ENCODE measurements around the gene ZBP1. TPM values are rescaled to one million over a fixed set of nuclear protein-coding genes. Genes with fewer than 3 reads are reported as not detected.

Gene ZBP1
- total and polyA plus RNA-seq, 10 of the 15 experiments (the other 5 are each of a cell fraction or from before 2014, with no cell fraction given), result 0.93 to 10.6 (median 4.8) TPM

GRCh38 chr20:57574954-57575353, 45.3 kb downstream of the ZBP1 start:
- H3K79me2 ChIP-seq (ENCODE audit: control insufficient read depth, insufficient read depth, low read length), result no peaks in the 10 kb centered on the region
- peaks cover 0 to 4% of the 10 kb centered on the region in 2 experiments; a peak in 2 of 4 replicates for H3K27me3 ChIP-seq (replicated peaks in 1 of 2; ENCODE audit: control insufficient read depth in 2 of 2, insufficient read depth in 2 of 2, low read length in 1 of 2)
- POLR2A ChIA-PET, result no interaction called here
- no peak for FAIRE-seq
- H3K27ac ChIP-seq (ENCODE audit: control insufficient read depth, insufficient read depth), result no peak overlapping the region
- H3K4me2 ChIP-seq (ENCODE audit: control insufficient read depth, insufficient read depth), result no peak overlapping the region
- RAD21 ChIA-PET (ENCODE audit: unreplicated experiment), result no interaction called here
- BruUV-seq (replicated peaks), result no TSS peak
- intact Hi-C loops (cut with micrococcal nuclease; ENCODE audit: unreplicated experiment) (no loop called here), in situ Hi-C loops (cut with MboI) (no loop called here)
- CTCF ChIA-PET, result interaction anchor here (1.3 kb wide), 1 partner anchor 54 kb away, joined by 3 read pairs; no protein-coding TSS in a partner anchor
- H3K9ac ChIP-seq (ENCODE audit: control insufficient read depth, insufficient read depth, low read length), result no peak overlapping the region
- H3K9me3 ChIP-seq (replicated peaks; ENCODE audit: control insufficient read depth, insufficient read depth, low read length), result no peaks in the 10 kb centered on the region
- TF ChIP-seq TARDBP (IDR thresholded peaks at IDR 0.05; ENCODE audit: borderline replicate concordance), result no peak
- no peak for TF ChIP-seq POLR2AphosphoS5 (IDR thresholded peaks at IDR 0.05; ENCODE audit: low read length)
- no peak for TF ChIP-seq BRCA1 (IDR thresholded peaks at IDR 0.05; ENCODE audit: low read depth, low read length)
- TF ChIP-seq, protein P1, sequence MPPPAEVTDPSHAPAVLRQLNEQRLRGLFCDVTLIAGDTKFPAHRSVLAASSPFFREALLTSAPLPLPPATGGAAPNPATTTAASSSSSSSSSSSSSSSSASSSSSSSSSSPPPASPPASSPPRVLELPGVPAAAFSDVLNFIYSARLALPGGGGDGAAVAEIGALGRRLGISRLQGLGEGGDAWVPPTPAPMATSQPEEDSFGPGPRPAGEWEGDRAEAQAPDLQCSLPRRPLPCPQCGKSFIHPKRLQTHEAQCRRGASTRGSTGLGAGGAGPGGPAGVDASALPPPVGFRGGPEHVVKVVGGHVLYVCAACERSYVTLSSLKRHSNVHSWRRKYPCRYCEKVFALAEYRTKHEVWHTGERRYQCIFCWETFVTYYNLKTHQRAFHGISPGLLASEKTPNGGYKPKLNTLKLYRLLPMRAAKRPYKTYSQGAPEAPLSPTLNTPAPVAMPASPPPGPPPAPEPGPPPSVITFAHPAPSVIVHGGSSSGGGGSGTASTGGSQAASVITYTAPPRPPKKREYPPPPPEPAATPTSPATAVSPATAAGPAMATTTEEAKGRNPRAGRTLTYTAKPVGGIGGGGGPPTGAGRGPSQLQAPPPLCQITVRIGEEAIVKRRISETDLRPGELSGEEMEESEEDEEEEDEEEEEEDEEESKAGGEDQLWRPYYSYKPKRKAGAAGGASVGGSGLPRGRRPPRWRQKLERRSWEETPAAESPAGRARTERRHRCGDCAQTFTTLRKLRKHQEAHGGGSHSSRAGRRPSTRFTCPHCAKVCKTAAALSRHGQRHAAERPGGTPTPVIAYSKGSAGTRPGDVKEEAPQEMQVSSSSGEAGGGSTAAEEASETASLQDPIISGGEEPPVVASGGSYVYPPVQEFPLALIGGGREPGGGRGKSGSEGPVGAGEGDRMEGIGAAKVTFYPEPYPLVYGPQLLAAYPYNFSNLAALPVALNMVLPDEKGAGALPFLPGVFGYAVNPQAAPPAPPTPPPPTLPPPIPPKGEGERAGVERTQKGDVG (CRISPR knock-in tag; IDR thresholded peaks at IDR 0.05), result no peak
- TF ChIP-seq CBFB (IDR thresholded peaks at IDR 0.05; ENCODE audit: low read depth), result no peak
- no peak for TF ChIP-seq MXI1 (IDR thresholded peaks at IDR 0.05; ENCODE audit: low read depth, low read length)
- no peak for TF ChIP-seq ZNF274 (IDR thresholded peaks at IDR 0.05; ENCODE audit: insufficient read depth, insufficient read length)
- no peak for TF ChIP-seq FOXK2 (IDR thresholded peaks at IDR 0.05)
- TF ChIP-seq ZNF24 (IDR thresholded peaks at IDR 0.05), result no peak
- H2AFZ ChIP-seq (ENCODE audit: control insufficient read depth, low read depth, low read length), result no peak overlapping the region
- no peak for DNase-seq (ENCODE audit: low read depth, low spot score)
- H3K36me3 ChIP-seq (ENCODE audit: control insufficient read depth in 2 of 2, insufficient read depth in 2 of 2, low read length in 1 of 2), result no peaks in the 10 kb centered on the region
- SMC1A ChIA-PET (ENCODE audit: uncharacterized antibody, unreplicated experiment), result no interaction called here
- H4K20me1 ChIP-seq (ENCODE audit: control insufficient read depth, insufficient read depth), result no peaks in the 10 kb centered on the region
- no peak overlapping the region for H3K4me3 ChIP-seq
- H3K4me1 ChIP-seq (ENCODE audit: control insufficient read depth, insufficient read depth, low read length), result no peaks in the 10 kb centered on the region
- ATAC-seq, result no peak
